Hematopoietic multipotent progenitor cell treated with erythropoietin and hydrocortisone succinate and interleukin-3 and kit ligand, for 15 days (in vitro differentiated cells): ENCODE data around the gene QSER1.

Source experiments
- DNase-seq: peaks from one replicate; pipeline ENCODE4 v3.0.0-alpha.2; 2015; ENCODE audit warnings: low spot score

Gene QSER1

DNA sequence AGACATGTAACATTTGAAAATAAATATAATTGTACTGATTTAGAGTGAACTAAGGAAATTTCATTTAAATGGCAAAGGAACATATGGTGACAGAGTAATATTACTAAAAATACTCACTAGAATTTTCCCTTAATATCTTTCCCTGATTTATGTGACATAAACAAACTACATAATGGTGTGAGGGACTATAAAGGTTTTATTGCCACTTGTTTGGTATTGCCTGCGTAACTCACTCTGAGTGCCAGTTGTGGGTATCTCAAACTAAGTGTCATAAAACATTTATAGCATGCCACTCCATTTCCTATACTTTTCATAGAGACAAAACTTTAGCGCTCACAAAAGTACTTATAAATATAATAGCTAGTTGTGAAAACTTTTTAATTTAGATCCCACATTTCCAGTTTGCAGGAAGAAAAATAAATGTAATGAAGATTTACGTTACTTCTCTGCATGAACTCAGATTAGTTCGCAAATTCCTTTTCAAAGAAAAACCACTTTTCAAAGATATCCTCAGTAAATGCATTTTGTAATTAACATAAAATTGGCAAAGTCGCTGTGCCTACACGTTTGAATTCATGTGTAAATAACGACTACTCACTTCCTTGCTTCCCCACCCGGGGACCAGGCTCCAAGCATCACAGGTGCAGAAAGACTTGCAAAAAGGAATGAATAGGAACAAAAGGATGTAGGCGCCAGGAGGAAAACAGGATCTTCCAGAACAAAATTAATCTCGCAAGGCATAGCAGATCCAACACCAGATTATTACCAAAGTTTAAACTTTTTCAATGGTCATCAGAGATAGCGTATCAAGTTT, 1.6 kb upstream of the QSER1 start:
- DNase-seq, result no peak

DNA sequence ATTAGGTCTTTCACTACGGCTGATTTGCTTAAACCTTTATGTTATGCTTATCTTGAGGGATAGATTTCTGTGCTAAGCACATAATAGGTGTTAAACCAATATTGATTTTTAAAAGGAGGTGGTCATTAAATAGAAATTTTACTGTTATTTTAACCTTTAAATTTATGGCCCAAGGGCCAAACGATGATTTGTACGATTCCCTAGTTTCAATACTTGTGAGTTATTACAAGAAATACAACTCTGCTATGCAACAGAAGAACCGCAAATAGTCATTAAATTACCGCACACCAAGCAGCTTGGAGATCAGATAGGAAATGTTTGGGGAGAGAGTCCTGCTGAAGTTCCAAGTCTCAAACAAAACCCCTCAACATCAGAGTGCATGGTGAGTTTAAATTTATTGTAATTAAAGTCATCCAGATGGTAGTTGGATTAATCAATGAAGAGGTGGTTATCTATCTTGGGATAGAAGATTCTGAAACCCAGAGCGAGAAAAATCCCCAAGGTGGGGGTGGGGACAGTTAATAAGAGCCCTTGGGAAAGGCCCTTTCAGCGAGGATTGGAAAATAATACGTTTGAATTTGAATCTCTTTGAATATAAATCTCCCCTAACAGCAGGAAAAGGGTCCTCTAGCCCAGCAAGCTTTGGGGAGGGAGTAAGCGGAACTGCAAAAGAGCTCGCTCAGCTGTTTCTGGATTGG, 805 bp upstream of the QSER1 start:
- peak; percentile 20 for DNase-seq

DNA sequence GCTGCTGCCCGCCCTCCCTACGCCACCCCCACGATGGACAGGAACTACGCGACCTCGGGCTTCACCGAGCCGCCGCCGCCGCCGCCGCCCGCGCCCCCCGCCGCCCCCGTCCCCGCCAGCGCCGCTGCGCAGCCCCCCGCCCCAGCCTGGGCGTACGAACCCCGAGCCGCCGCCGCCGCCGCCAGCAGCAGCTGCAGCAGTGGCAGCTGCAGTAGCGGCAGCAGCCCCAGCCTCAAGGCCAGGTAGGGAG, 407 bp downstream of the QSER1 start:
- no peak for DNase-seq

DNA sequence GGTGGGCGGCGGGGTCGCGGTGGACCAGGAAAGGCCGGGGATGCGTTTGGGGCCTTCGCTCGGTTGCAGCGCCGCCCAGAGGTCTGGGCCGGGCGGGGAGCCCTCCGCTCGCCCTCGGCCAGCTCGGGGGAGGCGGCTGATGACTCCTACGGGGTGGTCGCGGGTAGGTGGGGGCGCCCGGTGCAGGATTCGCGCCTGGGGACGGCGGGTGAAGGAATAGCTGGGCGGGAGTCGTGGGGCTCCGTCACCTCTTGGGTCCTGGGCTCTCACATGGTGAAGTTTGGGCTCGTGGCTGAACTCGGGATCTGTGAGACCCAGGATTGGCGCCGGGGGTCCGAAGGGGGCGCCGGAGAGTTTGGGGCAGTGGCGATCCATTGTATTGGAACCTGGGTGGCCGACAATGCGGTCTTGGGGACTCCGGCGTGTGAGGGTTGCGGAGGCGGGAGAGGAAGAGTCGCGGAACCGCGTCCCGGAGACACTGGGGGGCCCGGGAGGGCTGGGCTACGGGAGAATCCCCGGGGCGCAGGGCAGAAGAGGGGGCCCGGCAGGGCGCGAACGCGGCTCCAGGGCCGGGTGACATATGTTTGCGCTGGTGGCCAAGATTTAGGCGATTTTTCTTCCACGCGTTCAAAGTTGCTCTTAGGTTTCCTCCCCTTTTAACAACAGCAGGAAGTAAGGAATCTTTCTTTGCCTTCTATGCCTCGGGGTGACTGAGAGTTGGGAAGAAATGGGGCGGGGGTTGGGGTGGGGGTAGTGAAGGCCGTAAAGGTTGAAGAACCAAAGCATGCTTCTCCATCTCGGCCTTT, 935 bp downstream of the QSER1 start:
- DNase-seq, result no peak

DNA sequence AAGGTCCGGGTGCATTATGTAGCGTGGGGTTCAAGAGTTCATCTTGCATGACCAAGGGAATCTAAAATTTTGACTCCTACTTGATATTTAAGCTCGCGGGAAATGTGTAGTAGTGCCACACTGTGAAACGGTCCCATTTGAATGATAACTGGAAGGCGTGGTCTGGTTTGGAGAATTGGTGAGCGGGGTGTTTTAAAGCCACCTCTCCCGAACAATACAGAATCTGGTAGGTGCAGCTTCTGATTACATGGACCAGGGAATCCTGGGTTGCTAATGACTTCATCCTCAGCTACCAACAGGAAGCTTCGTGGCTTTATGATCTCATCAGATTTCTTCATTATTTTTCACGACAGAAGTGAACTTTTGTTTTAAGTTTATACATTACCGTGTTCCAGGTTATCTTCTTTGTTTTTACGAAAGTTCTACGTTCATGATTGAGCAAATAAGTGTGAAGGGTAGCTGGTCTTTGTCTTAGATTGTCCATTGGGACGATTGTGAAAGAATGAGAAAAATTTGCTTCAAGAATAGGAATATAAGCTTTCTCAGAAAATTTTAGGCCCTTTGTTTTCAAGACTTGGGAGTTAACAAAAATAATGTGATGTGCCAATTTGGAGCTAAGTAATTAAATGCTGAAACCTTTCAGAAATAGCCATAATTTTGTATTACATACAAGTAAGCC, 1.7 kb downstream of the QSER1 start:
- DNase-seq, result peak; percentile 28

DNA sequence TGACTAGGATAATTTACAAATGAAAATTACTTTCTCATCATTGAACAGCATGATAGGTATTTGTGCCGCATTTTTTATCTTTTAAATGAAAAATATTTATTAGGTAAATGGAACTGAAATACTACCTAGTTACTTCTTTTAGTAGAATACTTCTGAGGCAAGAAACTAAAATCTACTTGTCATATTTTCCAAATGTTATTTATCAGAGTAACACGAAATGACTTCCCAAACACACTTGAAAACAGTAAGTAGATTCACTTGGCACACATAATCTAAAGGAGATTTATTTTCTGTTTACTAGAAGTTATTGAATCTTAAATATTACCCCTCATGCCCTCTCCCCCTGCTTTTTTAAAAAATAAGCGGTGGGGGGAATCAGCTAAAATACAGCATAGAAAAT, 2.3 kb downstream of the QSER1 start:
- no peak for DNase-seq

DNA sequence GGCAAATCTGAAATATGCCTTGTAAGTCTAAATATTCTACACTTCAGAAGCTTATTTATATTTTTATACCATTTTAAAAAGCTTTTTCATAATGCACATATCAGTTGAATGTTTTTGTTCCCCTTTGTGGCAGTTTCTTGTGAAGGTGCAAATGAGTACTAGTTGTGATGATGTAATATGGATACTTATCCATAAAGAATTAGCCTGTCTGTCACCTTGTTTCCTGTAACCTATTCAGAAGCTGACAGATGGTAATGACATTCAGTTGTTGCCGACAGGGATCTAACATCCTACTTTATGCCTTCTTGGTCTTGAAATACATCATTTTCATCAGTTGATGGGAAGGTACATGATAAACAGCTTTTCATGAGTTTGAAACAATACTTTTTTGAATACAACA, 2.9 kb downstream of the QSER1 start:
- DNase-seq, result no peak

DNA sequence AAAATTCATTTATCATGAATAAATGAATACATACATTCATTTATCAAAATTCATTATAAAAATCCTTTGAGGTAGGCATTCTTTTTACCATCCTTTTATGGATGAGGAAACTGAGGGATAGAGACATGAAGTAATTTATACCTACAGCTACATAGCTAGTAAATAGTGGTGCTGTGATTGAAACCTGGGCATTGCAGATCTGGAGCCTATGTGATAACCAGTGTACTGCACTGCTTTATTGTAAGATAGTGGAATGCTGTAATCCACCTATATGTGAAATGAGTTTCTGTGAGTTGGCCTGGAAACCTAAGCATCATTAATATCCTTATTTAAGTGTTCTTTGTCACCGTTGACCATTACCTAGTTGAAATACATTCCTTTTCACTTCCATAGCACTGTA, 4.5 kb downstream of the QSER1 start:
- DNase-seq, result no peak

DNA sequence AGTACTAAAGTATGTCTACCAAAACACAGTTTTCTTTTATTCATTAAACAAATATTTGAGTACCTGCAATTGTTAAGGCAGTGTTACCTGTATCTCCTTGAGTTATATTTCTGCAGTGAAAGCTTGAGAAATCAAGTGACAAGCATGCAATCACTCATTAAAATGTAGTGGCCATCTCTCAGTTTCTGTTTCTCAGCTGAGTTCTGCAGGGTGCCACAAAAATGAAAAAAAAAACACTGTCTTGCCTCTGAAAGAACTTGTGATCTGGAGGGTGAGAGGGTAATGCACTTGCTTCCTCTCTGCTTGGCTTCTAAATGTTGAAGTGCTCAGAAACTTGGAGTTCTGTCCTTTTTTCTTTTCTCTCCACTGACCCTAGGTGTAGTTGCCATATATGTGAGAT, 6.8 kb downstream of the QSER1 start:
- DNase-seq, result no peak

DNA sequence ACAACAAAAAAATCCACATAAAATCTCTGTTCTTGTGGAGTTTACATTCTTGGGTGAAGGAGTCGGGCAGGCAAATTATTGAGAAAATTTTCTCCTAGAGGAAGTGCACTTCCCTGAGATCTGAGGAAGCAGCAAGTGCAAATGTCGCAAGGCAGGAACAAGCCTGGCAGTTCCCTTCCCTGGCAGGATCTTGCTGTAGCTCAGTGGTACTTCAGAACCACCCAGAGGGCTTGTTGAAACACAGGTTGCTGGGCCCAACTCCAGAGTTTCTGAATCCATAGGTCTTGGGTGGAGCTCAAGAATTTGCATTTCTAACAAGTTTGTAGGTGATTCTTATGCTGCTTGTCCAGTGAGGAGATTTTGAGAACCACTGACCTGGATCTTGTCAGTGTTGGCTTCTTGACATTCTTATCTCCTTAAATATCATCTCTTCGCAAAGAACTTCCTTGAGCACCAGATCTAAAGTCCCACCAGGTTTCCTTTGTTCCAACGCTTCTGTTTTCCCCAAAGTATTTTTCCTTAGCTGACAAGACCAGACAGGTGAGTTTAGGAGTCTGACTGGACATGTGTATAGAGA, 9.6 kb downstream of the QSER1 start:
- no peak for DNase-seq

DNA sequence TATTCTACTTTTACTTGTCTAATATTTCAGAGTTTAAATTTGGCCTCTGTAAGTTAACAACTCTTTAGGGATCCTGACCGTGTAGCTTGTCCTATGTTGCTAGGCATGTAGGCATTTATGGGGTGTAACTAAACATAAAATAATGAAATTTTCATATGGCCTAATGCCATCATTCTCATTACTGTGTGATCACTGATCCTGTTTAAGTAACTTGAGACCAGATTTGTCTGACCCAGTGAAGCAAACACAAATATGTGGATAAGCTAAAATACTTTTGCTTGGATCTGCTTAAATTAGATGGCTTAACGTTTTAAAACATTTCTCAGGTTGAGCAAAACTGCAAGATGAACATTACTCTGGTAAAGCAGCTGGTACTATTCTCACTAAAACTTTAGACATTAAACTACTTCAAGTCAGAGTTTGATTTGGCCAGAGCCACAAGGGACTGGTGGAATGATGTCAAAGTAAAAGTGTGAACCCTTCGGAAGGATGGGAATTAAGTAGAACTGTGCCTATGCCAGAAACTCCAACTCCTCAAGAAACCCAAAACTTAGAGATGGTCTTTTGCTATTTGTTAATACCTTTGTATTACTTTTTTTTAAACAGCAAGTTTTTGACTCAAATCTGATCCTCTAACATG, 12.5 kb downstream of the QSER1 start:
- DNase-seq, result no peak

DNA sequence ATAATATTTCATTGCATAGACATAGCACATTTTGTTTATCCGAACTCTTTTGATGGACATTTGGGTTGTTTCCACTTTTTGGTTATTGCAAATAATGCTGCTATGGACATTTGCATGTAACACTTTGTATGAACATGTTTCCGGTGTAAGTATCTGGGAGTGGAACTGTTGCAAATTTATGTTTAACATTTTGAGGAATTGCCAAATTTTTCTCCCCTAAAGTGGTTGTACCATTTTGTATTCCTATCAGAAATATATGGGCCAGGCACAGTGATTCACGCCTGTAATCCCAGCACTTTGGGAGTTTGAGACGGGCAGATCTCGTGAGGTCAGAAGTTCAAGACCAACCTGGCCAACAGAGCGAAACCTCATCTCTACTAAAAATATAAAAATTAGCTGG, 16.0 kb downstream of the QSER1 start:
- DNase-seq, result no peak

DNA sequence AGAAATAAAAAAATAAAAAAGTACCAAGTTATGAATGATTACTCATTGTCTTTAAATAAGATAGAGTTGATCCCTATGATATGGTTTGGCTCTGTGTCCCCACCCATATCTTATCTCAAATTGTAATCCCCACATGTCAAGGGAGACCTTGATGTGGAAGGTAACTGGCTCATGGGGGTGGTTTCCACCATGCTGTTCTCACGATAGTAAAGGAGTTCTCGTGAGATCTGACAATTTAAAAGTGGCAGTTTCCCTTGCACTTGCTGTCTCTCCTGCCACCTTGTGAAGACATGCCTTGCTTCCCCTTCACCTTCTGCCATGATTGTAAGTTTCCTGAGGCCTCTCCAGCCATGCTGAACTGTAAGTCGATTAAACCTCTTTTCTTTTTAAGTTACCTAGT, 18.8 kb downstream of the QSER1 start:
- DNase-seq, result no peak

DNA sequence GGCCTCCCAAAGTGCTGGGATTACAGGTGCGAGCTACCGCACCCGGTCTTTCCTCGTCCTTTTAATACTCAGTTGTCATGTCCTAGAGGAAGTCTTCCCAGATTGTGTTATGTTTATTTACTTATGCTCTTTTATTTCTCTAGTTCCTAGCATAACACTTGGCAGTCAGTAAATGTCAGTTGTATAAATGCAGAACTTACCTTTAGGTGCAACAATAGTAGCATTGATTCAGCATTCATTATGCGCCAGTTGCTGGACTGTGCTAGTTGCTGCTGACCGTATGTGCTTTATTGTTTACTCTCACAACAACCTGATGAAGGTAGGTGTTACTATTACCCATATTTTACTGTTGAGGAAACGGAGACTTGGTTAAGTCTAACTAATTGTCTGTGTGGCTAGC, 20.8 kb downstream of the QSER1 start:
- DNase-seq, result no peak

DNA sequence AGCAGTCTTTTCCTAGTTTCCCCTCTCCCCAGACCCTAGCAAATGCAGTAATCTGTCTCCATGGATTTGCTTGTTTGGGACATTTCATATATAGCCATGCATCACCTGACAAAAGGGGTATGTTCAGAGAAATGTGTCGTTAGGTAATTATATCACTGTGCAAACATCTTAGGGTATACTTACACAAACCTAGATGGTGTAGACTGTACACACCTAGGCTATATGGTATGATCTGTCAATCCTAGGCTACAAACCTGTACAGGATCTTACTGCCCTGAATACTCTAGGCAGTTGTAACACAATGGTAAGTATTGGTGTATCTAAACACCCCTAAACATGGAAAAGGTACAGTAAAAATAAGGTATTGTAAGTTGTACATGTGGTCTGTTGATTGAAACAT, 23.8 kb downstream of the QSER1 start:
- DNase-seq, result no peak

DNA sequence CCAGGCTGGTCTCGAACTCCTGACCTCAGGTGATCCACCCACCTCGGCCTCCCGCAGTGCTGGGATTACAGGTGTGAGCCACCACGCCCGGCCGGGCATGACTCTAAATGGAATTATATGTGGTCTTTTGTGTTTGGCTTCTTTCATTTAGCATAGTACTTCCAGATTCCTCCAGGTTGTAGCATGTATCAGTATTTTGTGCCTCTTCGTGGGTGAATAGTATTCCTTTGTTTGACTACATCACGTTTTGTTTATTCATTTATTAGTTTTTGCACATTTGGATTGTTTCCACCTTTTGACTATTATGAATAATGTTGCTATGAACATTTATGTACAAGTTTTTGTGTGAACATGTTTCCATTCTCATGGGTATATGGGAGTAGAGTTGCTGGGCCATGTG, 24.4 kb downstream of the QSER1 start:
- no peak for DNase-seq

DNA sequence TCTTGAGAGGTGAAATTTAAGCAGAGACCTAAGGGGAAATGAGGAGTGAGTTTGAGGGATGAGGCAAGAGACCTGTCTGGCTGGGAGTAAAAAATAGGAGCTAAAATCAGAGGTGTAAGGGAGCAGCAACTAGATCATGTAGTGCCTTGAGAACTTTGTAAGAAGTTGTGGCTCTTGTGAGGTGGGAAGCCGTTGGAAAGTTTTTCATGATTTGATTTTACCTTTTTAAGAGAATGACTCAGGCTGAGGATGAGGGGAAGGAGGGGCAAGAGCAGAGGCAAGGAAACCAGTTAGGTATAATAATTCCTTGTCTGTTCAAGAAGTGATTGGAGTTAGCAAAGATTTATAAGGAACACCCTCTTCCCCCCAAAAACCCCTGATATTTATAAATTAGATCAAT, 25.8 kb downstream of the QSER1 start:
- DNase-seq, result no peak

DNA sequence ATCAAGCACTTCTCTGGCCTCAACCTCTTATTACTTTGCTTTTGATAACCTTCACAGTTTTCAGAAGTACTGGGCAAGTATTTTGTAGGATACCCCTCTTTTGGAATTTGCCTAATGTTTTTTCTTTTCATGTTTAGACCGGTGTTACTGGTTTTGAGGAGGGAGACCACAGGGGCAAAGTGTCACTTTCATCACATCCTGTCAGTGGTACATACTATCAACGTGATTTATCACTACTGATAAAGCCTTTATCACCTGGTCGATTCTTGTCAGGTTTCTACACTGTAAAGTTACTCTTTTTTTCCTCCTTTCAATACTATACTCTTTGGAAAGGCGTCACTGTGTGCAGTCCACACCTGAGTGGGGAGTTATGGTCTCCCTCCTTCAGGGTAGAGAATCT, 26.7 kb downstream of the QSER1 start:
- DNase-seq, result no peak

DNA sequence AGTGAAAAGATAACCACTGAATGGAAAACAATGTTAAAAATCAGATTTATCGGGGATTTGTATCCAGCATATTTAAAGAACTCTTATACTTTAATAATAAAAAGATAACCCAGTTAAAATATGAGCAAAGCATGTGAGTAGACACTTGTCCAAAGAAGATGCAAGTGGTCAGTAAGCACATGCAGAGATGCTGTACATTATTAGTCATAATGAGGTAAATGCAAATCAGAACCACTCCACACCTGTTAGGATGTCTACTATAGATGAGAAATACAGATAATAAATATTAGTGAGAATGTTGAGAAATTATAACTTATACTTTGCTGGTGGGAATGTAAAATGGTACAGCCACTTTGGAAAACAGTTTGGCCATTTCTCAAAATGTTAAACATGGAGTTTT, 28.0 kb downstream of the QSER1 start:
- DNase-seq, result no peak

DNA sequence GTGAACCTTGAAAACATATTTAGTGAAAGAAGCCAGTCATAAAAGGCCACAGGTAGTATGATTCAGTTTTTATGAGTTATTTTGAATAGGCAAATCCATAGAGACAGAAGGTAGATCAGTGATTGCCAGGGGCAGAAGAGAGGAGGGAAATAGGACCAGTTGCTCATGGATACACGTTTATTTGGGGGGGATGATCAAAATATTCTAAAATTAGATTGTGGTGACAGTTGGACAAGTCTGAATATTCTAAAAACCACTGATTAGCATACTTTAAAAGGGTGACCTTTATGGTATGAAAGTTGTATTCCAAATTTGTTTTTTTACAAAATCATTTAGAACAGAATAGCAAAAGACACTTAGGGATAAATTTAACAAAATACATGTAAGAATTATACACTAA, 28.6 kb downstream of the QSER1 start:
- DNase-seq, result no peak

DNA sequence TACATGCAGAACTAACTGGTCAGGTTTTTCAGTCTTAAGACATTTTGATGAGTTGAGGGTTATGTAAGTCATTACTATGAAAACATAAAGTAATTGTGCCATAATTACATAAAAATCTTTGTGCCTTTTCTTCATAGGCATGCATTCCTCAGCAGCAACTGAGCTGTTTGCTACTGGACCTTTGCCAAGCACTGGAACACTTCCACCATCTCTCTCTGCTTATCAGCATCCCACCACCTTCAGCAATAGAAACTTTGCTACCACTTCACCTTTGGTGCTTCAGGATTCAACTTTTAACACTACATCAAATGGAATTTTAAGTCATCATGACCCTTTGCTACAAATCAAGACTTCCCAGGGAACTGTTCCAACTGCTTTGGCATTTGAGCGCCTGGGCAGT, 39.0 kb downstream of the QSER1 start:
- DNase-seq, result peak; percentile 25

DNA sequence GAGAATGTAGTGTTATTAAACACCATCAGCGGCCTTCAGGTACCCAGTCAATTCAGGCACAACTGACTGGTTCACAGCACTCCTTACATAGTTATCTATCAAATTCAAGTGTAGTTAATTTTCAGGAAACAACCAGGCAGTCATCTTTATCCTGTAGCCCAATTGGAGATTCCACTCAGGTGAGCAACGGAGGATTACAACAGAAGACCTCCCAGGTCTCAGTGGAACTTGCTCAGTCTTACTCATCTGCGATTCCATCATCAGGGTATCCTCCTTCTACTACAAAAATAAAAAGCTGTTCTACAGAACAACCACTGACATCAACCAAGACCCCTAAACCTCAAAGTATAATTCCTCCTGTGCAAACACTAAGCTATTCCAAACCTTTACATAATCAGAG, 39.6 kb downstream of the QSER1 start:
- DNase-seq, result no peak
